ENCODE results near the gene CERK.

CERK gene

DNA sequence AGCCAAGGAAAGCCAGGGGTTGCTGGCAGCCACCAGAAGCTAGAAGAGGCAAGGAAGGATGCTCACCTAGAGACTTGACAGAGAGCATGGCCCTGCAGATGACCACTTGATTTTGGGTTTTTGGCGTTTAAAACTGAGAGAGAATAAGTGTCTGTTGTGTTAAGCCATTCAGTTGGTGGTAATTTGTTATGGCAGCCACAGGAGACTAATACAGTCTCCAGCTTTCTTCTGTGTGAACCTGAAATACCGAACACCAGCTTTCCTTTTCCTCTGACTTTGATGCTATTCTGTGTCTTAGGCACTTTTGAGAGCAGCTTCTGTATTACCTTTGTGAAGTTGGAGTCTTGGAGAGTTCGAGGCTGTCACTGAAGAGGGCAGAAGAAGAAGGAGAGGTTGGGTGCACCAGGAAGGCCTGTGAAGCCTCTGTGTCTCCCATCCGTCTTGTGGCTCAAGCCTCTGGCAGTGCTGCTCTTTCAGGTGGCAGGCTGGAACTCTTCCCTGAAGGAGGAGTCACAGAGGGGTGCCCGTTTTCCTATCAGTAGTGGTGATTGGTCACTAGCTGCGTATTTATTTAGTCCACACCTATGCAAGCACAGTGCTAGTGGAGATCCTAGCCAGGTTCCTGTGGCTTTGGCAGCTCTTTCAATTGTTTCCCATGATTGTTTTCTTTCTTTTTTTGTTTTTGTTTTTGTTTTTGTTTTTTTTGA is 26.9 kb upstream of the CERK start:
- no peak for DNase-seq

DNA sequence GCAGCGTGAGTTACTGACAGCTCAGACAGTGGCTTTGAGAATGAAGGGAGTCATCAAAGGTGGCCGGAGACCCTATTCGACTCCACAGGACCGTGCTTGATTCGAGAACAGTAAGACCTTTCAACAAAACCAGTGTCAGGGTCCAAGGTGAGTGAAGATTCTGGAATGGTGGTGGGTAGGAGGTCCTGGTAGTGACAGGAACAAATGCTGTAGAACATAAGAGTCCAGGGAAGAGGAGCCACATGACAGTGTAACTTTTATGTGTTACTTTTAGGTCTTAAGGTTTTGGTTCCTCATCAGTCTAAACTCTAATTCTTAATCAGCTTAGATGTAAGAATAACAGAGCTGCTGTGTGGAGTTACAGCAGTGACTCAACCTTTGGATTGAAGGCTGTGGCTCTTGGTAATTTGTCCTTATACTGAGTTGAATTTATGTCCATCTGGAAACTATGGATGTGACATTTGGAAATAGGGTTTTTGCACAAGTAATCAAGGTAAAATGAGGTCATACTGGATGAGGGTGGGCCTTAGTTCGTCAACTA is 26.2 kb upstream of the CERK start:
- no peak for DNase-seq

DNA sequence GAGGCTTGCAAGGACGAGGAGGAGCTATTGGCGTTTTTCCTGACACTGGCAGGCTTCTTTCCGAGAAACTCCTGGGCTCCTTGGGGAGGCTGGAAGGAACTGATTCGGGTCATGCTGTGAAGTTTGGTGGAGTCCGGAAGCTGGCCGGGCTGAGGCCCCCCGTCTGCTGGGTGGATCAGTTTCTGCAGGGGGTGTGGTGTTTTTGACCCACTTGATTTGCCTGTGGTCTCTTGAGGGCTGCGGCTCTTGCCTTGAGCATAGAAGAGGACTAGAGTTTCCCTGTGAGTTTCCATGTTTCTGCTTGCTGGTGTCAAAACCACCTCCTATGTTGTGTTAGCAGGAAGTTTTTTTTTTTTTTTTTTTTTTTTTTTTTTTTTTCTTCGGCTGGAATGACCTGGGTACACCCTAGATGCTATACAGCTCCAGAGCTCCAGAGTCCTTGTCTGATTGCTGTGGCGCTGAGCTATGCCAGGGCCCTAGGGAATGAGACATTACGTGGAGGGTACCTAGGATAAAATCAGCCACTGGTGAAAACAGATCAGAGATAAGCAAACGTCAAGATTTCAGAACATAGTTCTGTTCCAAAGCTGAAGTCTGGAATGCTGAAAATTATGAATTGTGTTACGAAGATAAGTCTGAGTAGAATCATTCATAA is 25.1 kb upstream of the CERK start:
- DNase-seq: peak in 1 of 2 experiments; percentile 4

GRCh38 chr22:46762238-46763050 is 24.4 kb upstream of the CERK start, which contains the start of gene TBC1D22A:
Gene TBC1D22A, plus strand, starts transcription at chr22:46762650. Its CDS starts 137 bp downstream, at chr22:46762787.
- peak; percentile 80 to 84 for DNase-seq

DNA sequence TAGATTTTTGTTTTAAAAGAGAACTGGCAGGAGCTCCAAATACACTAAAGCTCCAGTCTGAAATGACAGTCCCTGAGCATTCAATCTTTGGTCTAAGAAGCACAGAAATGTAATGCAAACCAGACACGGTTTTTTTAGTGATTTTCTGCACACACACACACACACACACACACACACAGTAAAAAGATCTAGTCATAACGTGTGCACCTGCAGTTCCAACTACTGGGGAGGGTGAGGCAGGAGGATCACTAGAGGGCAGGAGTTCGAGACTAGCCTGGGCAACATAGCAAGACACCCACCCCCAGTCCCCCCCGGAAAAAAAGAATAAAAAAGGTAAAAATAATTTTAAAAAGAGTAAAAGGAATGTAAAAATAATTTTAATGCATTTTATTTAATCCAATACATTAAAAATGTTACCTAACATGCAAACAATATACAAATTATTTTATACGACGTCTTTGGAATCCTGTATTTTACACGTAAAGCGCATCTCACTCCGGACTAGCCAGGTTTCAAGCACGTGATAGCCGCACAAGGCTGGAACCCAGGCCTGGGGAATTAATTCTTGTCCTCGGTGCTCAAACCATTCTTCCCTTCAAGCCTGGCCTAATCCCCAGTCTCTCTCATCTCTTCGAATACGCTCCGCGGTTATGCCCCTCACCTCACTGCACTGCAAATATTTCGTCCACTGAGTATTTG is 23.6 kb upstream of the CERK start:
- no peak for DNase-seq

- DNase-seq: no peak
These were observed 23.0 kb upstream of the CERK start for GRCh38 chr22:46761017-46761416.

- peak in 1 of 2 experiments; percentile 46 for DNase-seq
These were observed 20.8 kb upstream of the CERK start for GRCh38 chr22:46758867-46759290.

DNA sequence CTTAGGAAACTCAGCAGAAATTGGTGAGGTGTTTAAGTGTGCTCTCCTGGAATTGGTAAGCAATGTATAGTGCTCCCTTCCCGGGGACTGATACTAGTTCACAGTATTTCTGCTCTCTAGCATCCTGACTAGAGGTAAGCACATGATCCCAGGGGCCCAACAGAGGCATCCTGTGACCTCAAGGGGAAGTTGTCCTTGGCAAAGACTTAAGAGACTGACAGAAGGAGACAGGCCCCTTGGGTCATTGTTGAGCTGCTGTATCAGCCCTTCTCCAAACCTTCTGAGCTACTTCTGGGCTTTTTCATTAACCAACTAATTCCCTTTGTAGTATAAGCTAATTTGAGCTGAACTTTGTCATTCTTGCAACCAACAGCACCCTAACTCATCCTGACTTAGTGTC is 20.1 kb upstream of the CERK start:
- DNase-seq: no peak

- no peak for DNase-seq
These were observed 19.1 kb upstream of the CERK start for GRCh38 chr22:46757104-46757503.

DNA sequence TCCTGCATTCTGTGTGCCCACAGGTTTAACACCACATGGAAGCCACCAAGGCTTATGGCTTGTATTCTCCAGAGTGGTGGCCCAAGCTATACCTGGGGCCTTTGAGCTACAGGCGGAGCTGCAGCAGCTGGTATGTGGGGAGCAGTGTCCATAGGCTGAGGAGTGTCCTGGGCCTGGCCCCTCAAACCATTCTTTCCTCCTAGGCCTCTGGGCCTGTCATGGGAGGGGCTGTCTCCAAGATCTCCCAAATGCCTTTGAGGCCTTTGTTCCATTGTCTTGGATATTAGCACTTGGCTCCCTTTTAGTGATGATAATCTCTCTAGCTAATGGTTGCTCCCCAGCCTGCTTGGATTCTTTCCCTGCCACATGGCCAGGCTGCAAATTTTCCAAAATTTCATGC is 18.0 kb upstream of the CERK start:
- DNase-seq: no peak

DNA sequence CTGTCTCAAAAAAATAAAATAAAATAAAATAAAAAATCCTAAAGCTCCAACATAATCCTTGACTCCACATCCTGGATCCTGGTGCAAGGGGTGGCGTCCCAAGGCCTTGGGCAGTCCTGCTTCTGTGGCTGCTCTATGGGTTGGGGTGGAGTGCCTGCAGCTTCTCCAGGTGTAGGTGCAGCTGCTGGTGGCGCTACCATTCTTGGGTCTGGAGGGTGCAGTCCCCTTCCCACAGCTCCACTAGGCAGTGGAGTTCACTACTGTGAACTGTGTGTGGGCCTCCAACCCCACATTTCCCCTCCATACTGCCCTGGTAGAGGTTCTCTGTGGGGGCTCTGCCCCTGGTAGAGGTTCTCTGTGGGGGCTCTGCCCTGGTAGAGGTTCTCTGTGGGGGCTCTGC is 17.5 kb upstream of the CERK start:
- no peak for DNase-seq

GRCh38 chr22:46754826-46755225 is 16.8 kb upstream of the CERK start:
- DNase-seq: no peak

DNA sequence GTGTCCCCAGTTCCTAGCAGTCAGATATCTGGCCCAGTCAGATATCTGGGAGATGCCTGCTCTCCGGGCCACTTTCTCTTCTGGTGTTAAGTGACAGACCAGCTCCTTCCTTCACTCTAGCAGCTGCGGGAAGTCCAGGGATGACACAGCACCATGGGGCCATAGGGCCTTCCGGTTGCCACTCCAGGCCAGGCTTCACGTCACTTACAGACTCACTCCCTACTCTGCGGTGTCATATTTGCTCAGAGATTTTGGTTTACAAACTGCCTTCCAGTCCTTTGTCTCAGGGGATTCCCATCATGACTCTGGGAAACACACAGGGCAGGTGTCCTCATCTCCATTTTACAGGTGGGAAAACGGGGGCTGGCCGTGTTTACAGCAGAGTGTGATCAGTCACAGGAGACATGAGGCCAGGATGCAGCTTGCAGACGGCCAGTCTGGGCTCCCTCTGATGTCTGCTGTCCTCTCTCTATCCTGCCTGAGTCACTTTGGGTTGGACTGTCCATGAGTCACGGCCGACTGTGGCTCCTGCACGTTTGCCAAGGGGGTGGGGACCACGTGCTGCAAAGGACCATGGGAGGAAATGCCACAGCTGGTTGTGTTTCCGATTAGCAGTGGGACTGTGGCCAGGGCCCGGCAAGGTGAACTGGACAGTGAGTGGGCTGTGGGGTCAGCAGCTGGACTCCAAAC is 16.2 kb upstream of the CERK start:
- peak; percentile 89 to 96 for DNase-seq

DNA sequence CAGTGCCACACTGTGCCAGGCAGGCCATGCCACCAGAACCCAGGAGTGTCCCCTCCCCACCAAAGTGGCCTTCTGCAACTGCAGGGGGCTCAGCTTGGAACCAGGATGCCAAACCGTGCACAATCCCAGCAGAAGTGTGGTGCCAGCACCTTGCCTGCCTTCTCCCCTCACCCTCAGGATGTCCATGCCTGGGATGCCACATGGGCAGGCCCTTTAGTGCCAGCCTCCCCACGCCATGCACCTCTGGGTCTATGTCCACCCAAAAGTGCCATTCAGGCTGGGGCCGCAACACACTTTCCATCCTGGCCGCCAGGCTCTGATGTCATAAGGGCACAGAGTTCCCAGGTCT is 15.7 kb upstream of the CERK start:
- DNase-seq: no peak

DNA sequence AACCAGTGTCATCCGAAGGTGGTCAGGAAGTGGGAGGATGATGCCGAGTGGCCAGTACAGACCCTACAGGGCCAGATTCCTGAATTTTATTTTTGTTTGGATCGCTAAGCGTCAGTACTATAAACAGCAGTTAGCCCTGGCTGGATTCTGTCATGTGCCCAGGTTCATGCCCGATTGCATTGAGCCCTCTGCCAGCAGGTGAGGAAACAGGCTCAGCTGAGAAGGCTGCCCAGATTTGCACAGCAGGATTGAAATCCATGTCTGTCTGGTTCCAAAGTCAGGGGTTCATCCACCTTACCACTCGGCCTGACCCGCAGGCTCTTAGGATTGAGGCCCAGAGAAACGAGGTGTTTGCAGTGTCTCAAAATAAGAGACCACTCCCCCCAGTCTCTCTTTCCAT is 15.3 kb upstream of the CERK start:
- DNase-seq: no peak

- no peak for DNase-seq
These were observed 14.9 kb upstream of the CERK start for GRCh38 chr22:46752988-46753310.

GRCh38 chr22:46752286-46752987 is 14.4 kb upstream of the CERK start:
- DNase-seq: no peak

GRCh38 chr22:46750863-46751443 is 12.9 kb upstream of the CERK start:
- no peak for DNase-seq

DNA sequence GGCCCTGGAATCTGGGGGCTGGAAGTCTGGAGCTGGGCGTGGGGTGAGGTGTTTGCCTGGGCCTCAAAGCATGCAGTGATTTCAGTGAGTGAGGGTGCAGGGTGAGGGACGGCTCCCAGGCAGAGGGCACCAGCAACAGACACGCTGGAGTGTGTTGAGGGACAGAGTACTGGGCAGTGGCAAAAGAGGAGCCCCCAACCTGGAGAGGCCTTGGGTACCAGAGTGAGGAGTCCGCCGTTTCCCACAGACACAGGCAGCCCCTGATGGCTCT is 12.4 kb upstream of the CERK start:
- DNase-seq: no peak

DNA sequence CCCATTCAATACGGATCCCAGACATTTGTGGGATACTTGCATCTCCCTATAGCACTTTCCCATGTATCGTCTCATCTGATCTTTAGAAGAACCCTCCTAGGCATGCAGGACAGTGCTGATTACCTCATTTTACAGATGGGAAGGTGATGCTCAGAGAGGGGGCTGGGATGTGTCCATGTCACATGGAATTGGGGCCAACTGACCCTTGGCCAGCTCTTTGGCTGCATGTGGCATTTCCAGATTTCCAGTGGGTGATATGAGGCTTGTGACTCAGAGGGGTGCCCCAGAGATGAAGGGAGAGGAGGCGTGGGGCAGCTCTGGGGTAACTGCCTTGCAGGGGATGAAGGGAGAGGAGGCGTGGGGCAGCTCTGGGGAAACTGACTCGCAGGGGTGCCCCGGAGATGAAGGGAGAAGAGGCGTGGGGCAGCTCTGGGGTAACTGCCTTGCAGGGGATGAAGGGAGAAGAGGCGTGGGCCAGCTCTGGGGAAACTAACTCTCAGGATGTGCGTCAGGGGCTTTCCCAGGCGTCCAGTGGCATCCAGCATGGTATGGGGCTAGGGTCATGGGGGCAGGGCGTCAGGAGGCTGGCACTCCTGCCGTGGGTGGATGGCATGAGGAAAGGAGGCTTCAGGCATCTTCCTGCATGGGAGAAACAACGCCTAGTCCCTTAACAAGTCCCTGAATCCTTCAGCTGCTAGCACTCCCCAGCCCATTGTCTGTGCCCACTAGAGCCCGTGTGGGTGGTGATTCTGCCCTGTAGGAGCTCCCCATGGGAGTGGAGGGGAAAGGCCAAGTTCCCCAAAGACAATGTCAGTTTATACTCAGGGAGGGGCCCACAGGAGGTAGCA is 11.9 kb upstream of the CERK start:
- DNase-seq: no peak

Data from SW 1271 (cell line).